ENCODE data around the gene TRIM41. TPM values are rescaled to one million over a fixed set of nuclear protein-coding genes. Genes with fewer than 3 reads are reported as not detected.
A peak's percentile ranks its signal among the peaks of the same experiment; 100 is the strongest.

TRIM41 gene
- total and polyA plus RNA-seq, 9 of the 15 experiments (the other 6 are each of a cell fraction or from before 2014, with no cell fraction given) = 1.8 to 47.6 (median 20.9) TPM

DNA sequence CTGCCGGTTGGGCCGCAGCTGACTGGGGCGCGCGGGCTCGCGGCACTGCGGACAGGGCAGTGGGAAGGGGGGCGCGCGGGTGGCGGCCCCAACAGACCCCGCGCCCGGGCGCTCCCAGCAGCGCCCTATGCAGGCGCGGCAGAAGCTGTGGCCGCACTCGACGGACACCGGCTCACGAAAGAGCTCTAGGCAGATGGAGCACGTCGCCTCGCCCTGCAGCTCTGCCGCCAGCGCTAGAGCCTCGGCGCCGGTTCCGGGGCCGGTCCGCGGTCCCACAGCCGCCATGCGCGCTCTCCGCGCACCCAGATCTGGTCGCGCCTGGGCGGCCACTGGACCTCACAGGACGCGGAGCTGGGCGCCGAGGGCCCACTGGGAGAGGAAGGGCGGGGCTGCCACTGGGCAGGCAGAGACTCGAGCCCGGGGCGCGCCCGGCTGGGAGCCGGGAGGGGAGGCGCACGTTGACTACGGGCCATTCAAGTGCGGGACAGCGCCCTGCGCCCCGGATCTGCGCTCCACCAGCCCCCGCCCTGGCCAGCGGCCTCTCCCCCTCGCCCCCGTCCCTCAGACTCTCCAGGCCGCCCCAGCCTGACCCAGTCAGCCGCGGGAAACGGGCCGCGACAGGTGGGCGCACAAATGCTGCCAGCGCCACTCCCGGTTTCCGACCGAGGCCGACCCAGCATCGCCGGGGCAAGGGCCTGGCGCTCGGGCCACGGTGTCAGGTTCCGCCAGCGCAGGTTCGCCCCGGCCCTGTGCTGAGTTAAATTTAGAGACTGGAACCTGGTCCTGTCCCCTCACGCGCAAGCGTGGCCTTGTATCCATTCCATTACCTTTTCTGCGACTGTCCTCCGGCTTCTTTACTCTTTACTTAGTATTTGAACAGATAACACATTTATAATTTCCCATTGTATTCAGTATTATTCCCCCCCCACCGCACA, 18.0 kb upstream of the TRIM41 start, which contains the start of gene TRIM7 (continued):
- TF ChIP-seq, protein P1, sequence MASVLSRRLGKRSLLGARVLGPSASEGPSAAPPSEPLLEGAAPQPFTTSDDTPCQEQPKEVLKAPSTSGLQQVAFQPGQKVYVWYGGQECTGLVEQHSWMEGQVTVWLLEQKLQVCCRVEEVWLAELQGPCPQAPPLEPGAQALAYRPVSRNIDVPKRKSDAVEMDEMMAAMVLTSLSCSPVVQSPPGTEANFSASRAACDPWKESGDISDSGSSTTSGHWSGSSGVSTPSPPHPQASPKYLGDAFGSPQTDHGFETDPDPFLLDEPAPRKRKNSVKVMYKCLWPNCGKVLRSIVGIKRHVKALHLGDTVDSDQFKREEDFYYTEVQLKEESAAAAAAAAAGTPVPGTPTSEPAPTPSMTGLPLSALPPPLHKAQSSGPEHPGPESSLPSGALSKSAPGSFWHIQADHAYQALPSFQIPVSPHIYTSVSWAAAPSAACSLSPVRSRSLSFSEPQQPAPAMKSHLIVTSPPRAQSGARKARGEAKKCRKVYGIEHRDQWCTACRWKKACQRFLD (CRISPR knock-in tag; IDR thresholded peaks at IDR 0.05) = 0 out of 2 replicates have a peak, but pooled peaks have one; percentile 63
- no peak for TF ChIP-seq SETDB1 (IDR thresholded peaks at IDR 0.05; ENCODE audit: low read length)
- TF ChIP-seq FUS (optimal IDR thresholded peaks at IDR 0.05; ENCODE audit: low read depth, low read length) = peak; percentile 23
- no peak for TF ChIP-seq POU5F1 (IDR thresholded peaks at IDR 0.05; ENCODE audit: borderline replicate concordance, low read depth, low read length, partially characterized antibody)
- TF ChIP-seq, protein P2, sequence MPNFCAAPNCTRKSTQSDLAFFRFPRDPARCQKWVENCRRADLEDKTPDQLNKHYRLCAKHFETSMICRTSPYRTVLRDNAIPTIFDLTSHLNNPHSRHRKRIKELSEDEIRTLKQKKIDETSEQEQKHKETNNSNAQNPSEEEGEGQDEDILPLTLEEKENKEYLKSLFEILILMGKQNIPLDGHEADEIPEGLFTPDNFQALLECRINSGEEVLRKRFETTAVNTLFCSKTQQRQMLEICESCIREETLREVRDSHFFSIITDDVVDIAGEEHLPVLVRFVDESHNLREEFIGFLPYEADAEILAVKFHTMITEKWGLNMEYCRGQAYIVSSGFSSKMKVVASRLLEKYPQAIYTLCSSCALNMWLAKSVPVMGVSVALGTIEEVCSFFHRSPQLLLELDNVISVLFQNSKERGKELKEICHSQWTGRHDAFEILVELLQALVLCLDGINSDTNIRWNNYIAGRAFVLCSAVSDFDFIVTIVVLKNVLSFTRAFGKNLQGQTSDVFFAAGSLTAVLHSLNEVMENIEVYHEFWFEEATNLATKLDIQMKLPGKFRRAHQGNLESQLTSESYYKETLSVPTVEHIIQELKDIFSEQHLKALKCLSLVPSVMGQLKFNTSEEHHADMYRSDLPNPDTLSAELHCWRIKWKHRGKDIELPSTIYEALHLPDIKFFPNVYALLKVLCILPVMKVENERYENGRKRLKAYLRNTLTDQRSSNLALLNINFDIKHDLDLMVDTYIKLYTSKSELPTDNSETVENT (CRISPR knock-in tag; IDR thresholded peaks at IDR 0.05) = peak; percentile 39; the same call in 1 of the 2 replicates
- TF ChIP-seq, protein P3, sequence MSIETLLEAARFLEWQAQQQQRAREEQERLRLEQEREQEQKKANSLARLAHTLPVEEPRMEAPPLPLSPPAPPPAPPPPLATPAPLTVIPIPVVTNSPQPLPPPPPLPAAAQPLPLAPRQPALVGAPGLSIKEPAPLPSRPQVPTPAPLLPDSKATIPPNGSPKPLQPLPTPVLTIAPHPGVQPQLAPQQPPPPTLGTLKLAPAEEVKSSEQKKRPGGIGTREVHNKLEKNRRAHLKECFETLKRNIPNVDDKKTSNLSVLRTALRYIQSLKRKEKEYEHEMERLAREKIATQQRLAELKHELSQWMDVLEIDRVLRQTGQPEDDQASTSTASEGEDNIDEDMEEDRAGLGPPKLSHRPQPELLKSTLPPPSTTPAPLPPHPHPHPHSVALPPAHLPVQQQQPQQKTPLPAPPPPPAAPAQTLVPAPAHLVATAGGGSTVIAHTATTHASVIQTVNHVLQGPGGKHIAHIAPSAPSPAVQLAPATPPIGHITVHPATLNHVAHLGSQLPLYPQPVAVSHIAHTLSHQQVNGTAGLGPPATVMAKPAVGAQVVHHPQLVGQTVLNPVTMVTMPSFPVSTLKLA (conservative IDR thresholded peaks at IDR 0.05) = peak in 1 of 2 experiments; percentile 38; a peak in 1 of 4 replicates
- no peak for TF ChIP-seq MXI1 (IDR thresholded peaks at IDR 0.05; ENCODE audit: low read depth, low read length)
- TF ChIP-seq RFX5 (IDR thresholded peaks at IDR 0.05; ENCODE audit: low read depth, low read length) = no peak
- no peak for TF ChIP-seq CREM (IDR thresholded peaks at IDR 0.05; ENCODE audit: low read depth)
- no peak for TF ChIP-seq BACH1 (tag; IDR thresholded peaks at IDR 0.05)
- TF ChIP-seq SAFB (IDR thresholded peaks at IDR 0.05; ENCODE audit: borderline replicate concordance, low read depth, low read length) = 0 out of 2 replicates have a peak, but pooled peaks have one; percentile 36
- TF ChIP-seq DMBX1 (CRISPR knock-in tag; IDR thresholded peaks at IDR 0.05; ENCODE audit: borderline replicate concordance) = no peak
- TF ChIP-seq NCOA6 (IDR thresholded peaks at IDR 0.05) = 0 out of 2 replicates have a peak, but pooled peaks have one; percentile 51
- TF ChIP-seq ARID4B (CRISPR knock-in tag; IDR thresholded peaks at IDR 0.05) = peak; percentile 51; the same call in 1 of the 2 replicates

Measured in K562 (cell line).